AG08395 (cell line): Measurements from ENCODE around the gene AIG1.
"Not testable (repeated sequence)": the region's sequence is repeated elsewhere in the genome, so short reads cannot be mapped to it uniquely, and the experiment has no call there.

Source experiments
- DNase-seq: peaks from one replicate; pipeline ENCODE4 v3.0.0; 2012; ENCODE audit warnings: mixed read lengths, low spot score

The AIG1 gene

DNA sequence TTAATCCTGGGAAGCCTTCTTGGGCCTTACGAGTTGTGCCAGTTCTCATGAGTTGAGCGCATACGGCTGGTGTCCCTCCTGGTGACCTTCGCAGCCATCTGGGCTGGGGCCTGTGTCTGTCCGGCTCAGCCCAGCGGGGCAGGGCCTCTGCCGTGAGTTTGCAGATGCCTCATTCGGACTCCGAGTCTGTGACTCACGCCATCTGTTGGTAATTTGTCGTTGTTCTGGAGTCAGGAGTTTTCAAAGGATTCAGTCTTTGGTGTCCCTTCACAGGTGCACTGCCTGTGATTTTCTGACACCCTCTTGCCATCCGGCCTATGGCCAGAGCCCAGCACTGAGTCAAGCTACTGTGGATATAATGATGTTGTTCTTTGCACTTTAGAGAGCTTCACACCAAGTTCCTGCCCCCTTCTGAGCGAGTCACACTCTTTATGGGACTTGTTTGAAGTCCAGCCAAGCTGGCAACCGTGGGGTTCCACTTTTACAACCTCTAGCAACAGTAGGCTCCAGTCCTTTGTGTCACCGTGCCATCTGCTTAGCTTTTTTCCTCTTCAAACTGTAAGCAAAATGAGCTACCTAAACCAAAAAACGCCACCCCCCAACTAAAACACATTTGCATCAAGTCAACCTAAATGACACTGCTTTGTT, 175.6 kb downstream of the AIG1 start:
- peak; percentile 91 for DNase-seq

DNA sequence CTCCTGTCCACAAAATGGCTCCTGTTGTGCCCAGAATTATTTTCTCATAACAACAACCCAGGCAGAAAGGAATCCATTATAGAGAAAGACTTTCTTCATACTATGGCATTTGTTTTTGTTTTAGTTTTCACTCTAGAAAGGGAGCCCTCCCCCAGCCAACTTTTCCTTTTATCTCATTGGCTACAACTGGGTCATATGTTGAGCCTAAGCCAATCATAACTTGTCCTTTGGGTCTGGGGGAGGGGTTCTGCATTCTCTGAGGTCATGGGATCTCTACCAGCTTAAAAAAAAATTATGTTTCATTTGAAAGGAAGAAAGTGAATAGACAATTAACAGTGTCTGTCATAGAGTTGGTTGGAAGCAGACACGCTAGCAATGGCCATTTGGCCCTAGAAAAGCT, 177.6 kb downstream of the AIG1 start:
- no peak for DNase-seq

GRCh38 chr6:143241111-143241510, 180.4 kb downstream of the AIG1 start:
- DNase-seq: no peak

GRCh38 chr6:143241911-143242310, 181.2 kb downstream of the AIG1 start:
- DNase-seq: no peak

- no peak for DNase-seq
Measured at GRCh38 chr6:143243786-143244185, 183.1 kb downstream of the AIG1 start.

DNA sequence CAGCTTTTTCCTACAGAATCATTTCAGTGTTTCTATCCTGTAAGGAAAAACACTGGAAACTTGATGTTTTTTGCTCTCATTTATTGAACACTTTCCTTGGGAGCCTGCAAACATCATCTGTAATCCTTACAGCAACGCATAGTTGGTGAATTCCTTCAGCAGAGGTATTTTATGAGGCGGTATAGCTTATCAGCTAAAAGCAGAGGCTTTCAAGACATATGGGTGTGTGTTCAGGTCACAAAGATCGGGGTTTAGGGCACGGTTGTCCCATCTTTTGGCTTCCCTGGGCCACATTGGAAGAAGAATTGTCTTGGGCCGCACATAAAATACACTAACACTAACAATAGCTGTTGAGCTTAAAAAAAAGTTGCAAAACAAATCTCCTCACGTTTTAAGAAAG, 185.0 kb downstream of the AIG1 start:
- no peak for DNase-seq

DNA sequence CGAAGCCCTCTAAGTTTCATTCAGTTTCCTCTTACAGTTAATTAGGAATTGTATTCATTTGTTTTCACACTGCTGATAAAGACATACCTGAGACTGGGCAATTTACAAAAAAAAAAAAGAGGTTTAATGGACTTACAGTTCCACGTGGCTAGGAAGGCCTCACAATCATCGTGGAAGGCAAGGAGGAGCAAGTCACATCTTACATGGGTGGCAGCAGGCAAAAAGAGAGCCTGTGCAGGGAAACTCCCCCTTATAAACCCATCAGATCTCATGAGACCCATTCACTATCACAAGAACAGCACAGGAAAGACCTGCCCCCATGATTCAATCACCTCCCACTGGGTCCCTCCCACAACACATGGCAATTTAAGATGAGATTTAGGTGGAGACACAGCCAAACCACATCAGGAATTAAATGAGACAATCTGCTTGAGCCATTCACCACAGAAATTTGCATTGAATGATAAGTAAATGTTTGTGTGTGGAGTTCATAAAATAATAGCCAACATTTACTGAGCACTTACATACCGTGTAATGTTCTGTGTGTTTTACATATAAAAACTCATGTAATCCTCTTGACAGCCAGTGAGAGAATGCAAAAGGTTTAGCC, 185.6 kb downstream of the AIG1 start:
- not testable (repeated sequence) for DNase-seq

- no peak for DNase-seq
Measured at GRCh38 chr6:143247586-143247985, 186.9 kb downstream of the AIG1 start.

DNA sequence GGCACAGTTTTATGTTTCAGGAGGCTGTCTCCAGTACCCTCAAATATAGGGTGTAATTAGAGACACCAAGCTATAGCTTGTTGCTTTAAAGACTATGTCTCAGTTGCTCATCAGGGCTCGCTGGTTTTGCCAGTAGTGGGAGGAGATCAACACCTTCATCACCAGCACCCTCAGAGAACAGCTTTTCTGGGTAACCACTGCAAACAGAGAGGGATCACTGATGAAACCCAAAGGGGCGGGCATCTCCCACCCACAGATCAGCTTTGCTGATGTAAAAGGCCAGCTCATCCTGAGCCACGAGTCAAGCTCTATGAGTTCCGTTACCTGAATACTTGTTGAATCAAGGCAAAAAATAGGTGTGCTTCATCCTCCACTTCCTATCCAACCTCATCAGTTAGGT, 187.7 kb downstream of the AIG1 start:
- DNase-seq: no peak

DNA sequence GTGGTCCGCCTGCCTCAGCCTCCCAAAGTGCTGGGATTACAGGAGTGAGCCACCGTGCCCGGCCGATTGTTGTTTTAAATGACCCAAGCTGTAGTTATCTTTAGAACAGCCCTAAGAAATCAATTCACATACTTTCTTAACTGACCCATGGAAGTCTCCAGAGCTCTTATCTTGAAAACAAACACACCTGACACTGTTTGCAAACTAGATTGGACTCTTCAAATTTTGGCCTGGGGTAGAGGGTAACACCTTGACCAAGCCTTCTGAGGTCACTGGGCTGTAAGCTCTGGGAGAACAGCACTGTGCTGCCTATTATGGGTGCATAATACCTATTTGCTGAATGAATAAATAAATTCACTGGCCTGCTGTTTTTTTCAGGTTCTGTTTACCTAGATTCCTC, 190.6 kb downstream of the AIG1 start:
- DNase-seq: no peak

- no peak for DNase-seq
Measured at GRCh38 chr6:143252961-143253360, 192.3 kb downstream of the AIG1 start.

DNA sequence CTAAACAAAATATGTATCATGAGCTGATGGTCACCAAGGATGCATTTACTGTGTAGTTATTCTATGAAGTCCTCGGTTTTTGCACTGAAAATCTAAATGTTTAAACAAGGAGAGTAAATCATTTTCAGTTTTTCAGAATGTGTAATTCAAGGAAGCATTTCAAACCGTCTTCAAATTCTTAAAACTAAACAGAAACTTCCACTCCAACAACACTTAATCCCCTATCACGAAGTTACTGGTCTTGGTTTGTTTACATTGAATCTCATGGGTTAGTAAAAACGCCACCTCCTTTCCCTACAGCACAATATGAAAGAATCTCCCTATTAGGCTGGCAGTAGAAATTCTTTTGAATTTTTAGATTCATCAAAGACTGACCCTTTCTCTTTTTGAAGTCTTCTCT, 192.9 kb downstream of the AIG1 start:
- no peak for DNase-seq

DNA sequence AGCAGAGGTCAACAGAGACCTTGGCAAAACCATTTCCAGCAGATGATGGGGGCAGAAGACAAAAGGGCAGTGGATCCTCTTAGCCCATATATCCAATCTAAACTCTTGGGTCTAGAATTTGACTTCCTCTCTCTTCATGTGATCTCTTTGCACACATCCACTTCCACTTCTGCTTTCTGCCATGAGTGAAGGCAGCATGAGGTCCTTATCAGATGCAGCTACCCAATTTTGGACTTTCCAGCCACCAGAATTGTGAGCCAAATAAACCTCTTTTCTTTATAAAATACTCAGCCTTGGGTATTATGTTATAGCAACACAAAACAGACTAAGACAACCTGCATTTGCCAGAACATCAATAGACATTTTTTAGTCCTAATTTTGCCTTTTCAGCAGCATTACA, 198.3 kb downstream of the AIG1 start:
- no peak for DNase-seq

DNA sequence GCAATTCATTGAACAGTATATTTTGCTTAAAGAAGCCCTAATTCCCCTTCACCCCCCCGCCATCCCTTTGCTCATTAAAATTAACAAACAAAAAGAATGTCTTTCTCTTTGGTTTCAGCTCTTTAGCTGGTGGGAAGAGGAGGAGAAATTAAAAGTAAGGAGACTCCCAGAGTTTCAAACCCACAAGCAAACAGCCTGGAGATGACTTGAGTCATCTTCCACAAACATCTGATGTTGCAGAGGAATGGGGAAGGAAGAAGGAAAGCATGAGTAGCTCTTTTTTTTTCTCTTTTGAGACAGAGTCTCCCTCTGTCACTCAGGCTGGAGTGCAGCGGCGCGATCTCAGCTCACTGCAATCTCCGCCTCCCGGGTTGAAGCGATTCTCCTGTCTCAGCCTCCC, 200.2 kb downstream of the AIG1 start:
- DNase-seq: peak; percentile 66

GRCh38 chr6:143261899-143262436, 201.3 kb downstream of the AIG1 start:
- no peak for DNase-seq

- DNase-seq: no peak
Measured at GRCh38 chr6:143262859-143263258, 202.2 kb downstream of the AIG1 start.

GRCh38 chr6:143264379-143264778, 203.7 kb downstream of the AIG1 start:
- DNase-seq: no peak

GRCh38 chr6:143264986-143265764, 204.5 kb downstream of the AIG1 start:
- DNase-seq: no peak

GRCh38 chr6:143267760-143268159, 207.1 kb downstream of the AIG1 start:
- no peak for DNase-seq

DNA sequence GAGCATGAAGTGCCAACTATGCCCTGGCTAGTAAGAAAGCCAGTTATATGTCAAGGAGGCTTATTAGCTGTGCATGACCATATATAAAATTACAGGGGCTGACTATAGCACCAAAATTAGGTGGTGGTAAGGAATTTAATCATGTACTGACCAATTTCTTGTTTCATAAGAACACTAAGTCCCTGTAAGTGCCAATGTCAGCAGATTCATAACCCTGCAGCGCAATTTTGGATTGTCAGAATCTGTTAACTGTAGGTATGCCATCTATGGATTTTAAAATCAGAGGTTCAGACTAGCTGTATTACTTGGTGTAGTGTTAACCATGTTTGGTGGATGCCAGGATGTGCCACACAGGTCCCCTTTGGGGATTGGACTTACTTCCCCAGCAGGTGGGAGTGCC, 207.8 kb downstream of the AIG1 start:
- DNase-seq: no peak

GRCh38 chr6:143270026-143270425, 209.3 kb downstream of the AIG1 start:
- peak; percentile 64 for DNase-seq

- DNase-seq: peak; percentile 78
Measured at GRCh38 chr6:143271024-143271423, 210.3 kb downstream of the AIG1 start.

DNA sequence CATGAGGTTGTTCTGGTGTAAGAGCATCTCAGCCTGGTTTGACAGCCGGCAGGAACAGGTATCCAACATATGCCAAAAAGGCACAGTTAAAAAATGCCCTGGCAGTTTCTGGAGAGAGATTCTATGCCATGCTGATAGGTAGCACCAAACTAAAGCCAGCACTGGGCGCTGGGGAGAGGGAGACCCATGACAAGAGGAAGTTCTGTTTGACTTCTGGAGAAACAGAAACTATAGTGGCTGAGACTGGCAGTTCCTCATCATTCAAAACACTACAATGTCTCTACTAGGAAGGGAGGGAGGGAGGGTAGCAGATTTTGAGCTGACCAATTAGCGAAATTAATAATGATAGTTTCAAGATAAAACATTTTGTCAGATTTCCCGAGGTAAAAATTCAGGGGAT, 215.7 kb downstream of the AIG1 start:
- no peak for DNase-seq
